H9 (cell line): ENCODE data around the gene TP73. TPM values are rescaled to one million over a fixed set of nuclear protein-coding genes. Genes with fewer than 3 reads are reported as not detected.

Source experiments
- DNase-seq: peaks from one replicate; pipeline ENCODE4 v3.0.0-alpha.2; 2017
- H2AFZ ChIP-seq: one replicate; pipeline ENCODE4 v1.6.1; 2013; ENCODE audit warnings: mild to moderate bottlenecking, low read length, control low read depth, moderate library complexity
- H2AK5ac ChIP-seq: 2 replicates; pipeline ENCODE4 v1.6.1; 2013; ENCODE audit warnings: low read length, control low read depth, mixed read lengths; ENCODE audit not compliant: insufficient read length
- H2BK120ac ChIP-seq: one replicate; pipeline ENCODE4 v1.6.1; 2013; ENCODE audit warnings: low read depth, mild to moderate bottlenecking, low read length, control low read depth, inconsistent platforms; ENCODE audit not compliant: poor library complexity, severe bottlenecking
- H2BK12ac ChIP-seq: 2 replicates; pipeline ENCODE4 v1.6.1; 2013; ENCODE audit warnings: low read length, control low read depth, mixed read lengths, low read depth; ENCODE audit not compliant: insufficient read length
- H2BK15ac ChIP-seq: 2 replicates; pipeline ENCODE4 v1.6.1; 2013; ENCODE audit warnings: low read depth, low read length, control low read depth
- H2BK20ac ChIP-seq: one replicate; pipeline ENCODE4 v1.6.1; 2013; ENCODE audit warnings: low read depth, mild to moderate bottlenecking, low read length, control low read depth, inconsistent platforms; ENCODE audit not compliant: poor library complexity, severe bottlenecking
- H2BK5ac ChIP-seq: 2 replicates; pipeline ENCODE4 v1.6.1; 2013; ENCODE audit warnings: low read length, control low read depth, mixed read lengths; ENCODE audit not compliant: insufficient read length
- H3K14ac ChIP-seq: 2 replicates; pipeline ENCODE4 v1.6.1; 2013; ENCODE audit warnings: low read length, control low read depth; ENCODE audit not compliant: insufficient read depth
- H3K18ac ChIP-seq: 2 replicates; pipeline ENCODE4 v1.6.1; 2013; ENCODE audit warnings: low read depth, mild to moderate bottlenecking, mixed read lengths, low read length, control low read depth; ENCODE audit not compliant: insufficient read length
- H3K23ac ChIP-seq: 2 replicates; pipeline ENCODE4 v1.6.1; 2013; ENCODE audit warnings: low read length, control low read depth, mixed read lengths, low read depth; ENCODE audit not compliant: insufficient read length
- H3K23me2 ChIP-seq: 2 replicates; pipeline ENCODE4 v1.6.1; 2013; ENCODE audit warnings: low read depth, mild to moderate bottlenecking, mixed read lengths, low read length, control low read depth; ENCODE audit not compliant: insufficient read length, poor library complexity, severe bottlenecking
- H3K27ac ChIP-seq: 2 replicates; pipeline ENCODE4 v1.5.1; 2013; ENCODE audit warnings: low read length, control low read depth, mixed read lengths, low read depth; ENCODE audit not compliant: insufficient read length
- H3K27me3 ChIP-seq: 2 replicates; pipeline ENCODE4 v1.6.1; 2013; ENCODE audit warnings: low read length, control low read depth, inconsistent platforms; ENCODE audit not compliant: insufficient read depth
- H3K4ac ChIP-seq: 2 replicates; pipeline ENCODE4 v1.6.1; 2013; ENCODE audit warnings: low read depth, mild to moderate bottlenecking, control low read depth, inconsistent platforms, low read length, moderate library complexity
- H3K4me1 ChIP-seq: 2 replicates; pipeline ENCODE4 v1.6.1; 2013; ENCODE audit warnings: low read length, control low read depth, inconsistent platforms; ENCODE audit not compliant: insufficient read depth
- H3K4me2 ChIP-seq: 2 replicates; pipeline ENCODE4 v1.6.1; 2013; ENCODE audit warnings: low read length, control low read depth, mixed read lengths; ENCODE audit not compliant: insufficient read length, insufficient read depth
- H3K56ac ChIP-seq: 2 replicates; pipeline ENCODE4 v1.6.1; 2013; ENCODE audit warnings: low read depth, mild to moderate bottlenecking, mixed read lengths, low read length, control low read depth; ENCODE audit not compliant: insufficient read length
- H3K79me1 ChIP-seq: 2 replicates; pipeline ENCODE4 v1.6.1; 2013; ENCODE audit warnings: low read depth, mild to moderate bottlenecking, moderate library complexity, low read length, control low read depth, inconsistent platforms; ENCODE audit not compliant: insufficient read depth, poor library complexity, severe bottlenecking
- H3K79me2 ChIP-seq: 2 replicates; pipeline ENCODE4 v1.6.1; 2013; ENCODE audit warnings: low read length, control low read depth, inconsistent platforms; ENCODE audit not compliant: insufficient read depth
- H3K9ac ChIP-seq: 2 replicates; pipeline ENCODE4 v1.6.1; 2013; ENCODE audit warnings: low read length, control low read depth, mixed read lengths; ENCODE audit not compliant: insufficient read length; ENCODE audit errors: extremely low read depth
- H3K9me3 ChIP-seq: one replicate; pipeline ENCODE4 v1.6.1; 2013; ENCODE audit warnings: low read depth, low read length, inconsistent platforms; ENCODE audit not compliant: control insufficient read depth
- H3T11ph ChIP-seq: one replicate; pipeline ENCODE4 v1.6.1; 2013; ENCODE audit warnings: mild to moderate bottlenecking, low read length, control low read depth, inconsistent platforms
- H4K20me1 ChIP-seq: one replicate; pipeline ENCODE4 v1.6.1; 2013; ENCODE audit not compliant: control insufficient read depth, insufficient read length, insufficient read depth
- H4K5ac ChIP-seq: 2 replicates; pipeline ENCODE4 v1.6.1; 2013; ENCODE audit warnings: low read depth, mild to moderate bottlenecking, mixed read lengths, low read length, control low read depth; ENCODE audit not compliant: insufficient read length
- H4K8ac ChIP-seq: replicated peaks from 2 replicates; pipeline ENCODE4 v1.6.1; 2013; ENCODE audit warnings: low read length, control low read depth, mixed read lengths, low read depth; ENCODE audit not compliant: insufficient read length
- H4K91ac ChIP-seq: 2 replicates; pipeline ENCODE4 v1.6.1; 2013; ENCODE audit warnings: low read depth, mild to moderate bottlenecking, moderate library complexity, mixed read lengths, low read length, control low read depth; ENCODE audit not compliant: insufficient read length
- H3K27ac Mint-ChIP-seq, 3 experiments: 2 replicates in 2 of 3; 3 replicates in 1 of 3; pipeline ENCODE4 v1.8.0; 2020 to 2021; ENCODE audit warnings: mixed read lengths in 3 of 3, mild to moderate bottlenecking in 1 of 3, moderate library complexity in 1 of 3
- H3K27me3 Mint-ChIP-seq: 2 replicates; pipeline ENCODE4 v1.8.0; 2021; ENCODE audit warnings: low read depth, mild to moderate bottlenecking, moderate library complexity, mixed read lengths
- H3K36me3 Mint-ChIP-seq, 3 experiments: 2 replicates in 2 of 3; 3 replicates in 1 of 3; pipeline ENCODE4 v1.8.0; 2020 to 2021; ENCODE audit warnings: low read depth in 3 of 3, mixed read lengths in 3 of 3; ENCODE audit not compliant: insufficient read depth in 1 of 3
- H3K4me1 Mint-ChIP-seq, 2 experiments: 2 replicates each; pipeline ENCODE4 v1.8.0; 2020; ENCODE audit warnings: mixed read lengths in 2 of 2
- H3K4me3 Mint-ChIP-seq, 2 experiments: 2 replicates in 1 of 2; 3 replicates in 1 of 2; pipeline ENCODE4 v1.8.0; 2020 to 2021; ENCODE audit warnings: mild to moderate bottlenecking in 2 of 2, mixed read lengths in 2 of 2, moderate library complexity in 1 of 2
- H3K9me3 Mint-ChIP-seq, 2 experiments: 2 replicates in 1 of 2; 3 replicates in 1 of 2; pipeline ENCODE4 v1.8.0; 2020; ENCODE audit warnings: mild to moderate bottlenecking in 2 of 2, mixed read lengths in 2 of 2, moderate library complexity in 1 of 2
- WGBS: extraction: QIAGEN DNeasy Blood & Tissue Kit; methylation state at CpG from one replicate; pipeline ENCODE4 v1.1.7; 2013; ENCODE audit warnings: missing lambda C conversion rate, low lambda C conversion rate, mixed read lengths; ENCODE audit not compliant: insufficient read length; ENCODE audit errors: extremely low coverage; 5-methylcytosine and 5-hydroxymethylcytosine counted together
- total RNA-seq: library from RNA; stranded (reverse); gene quantifications from 2 replicates; pipeline ENCODE4 v1.2.1, GENCODE V29; 2021
- TF ChIP-seq, protein P1 (sequence below): fragments of 200-600 bp; sonication (generic); conservative IDR thresholded peaks from 3 replicates; pipeline ENCODE4 v1.8.0; 2021; ENCODE audit warnings: antibody characterized with exemption, mild to moderate bottlenecking

TP73 gene
- total RNA-seq, 1 experiment from 2014 or later: 4.7 TPM

DNA sequence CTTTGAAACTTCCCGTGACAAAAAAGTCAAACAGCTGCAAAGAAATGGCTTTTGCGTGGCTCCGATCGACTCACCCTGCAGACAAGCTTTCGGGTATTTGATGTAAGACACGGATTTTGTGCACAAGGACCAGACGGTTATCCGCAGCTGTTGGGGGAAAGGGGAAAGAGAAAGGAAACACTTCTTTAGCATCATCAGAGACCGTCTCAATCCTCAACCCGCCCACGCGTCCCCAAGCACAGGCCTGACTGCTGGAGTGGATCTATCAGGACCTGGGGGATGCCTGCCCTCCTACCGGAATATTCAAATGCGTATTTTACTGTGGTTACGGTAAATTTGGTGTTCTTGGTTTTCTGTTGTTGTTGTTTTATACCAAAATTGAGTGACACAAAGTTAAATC, 13.6 kb upstream of the TP73 start:
- Histone ChIP-seq H3K4ac (no peak overlapping the region), H3K9me3 (no peaks in the 10 kb centered on the region), H2BK120ac (no peak overlapping the region), H3K4me2 (no peak overlapping the region), H2BK12ac (no peak overlapping the region), H2BK5ac (no peak overlapping the region), H3K18ac (no peak overlapping the region), H3K4me1 (no peaks in the 10 kb centered on the region), H3K79me2 (no peaks in the 10 kb centered on the region), H2AFZ (no peak overlapping the region), H3K56ac (no peak overlapping the region), H3T11ph (no peak overlapping the region), H3K14ac (no peak overlapping the region), H3K27me3 (no peaks in the 10 kb centered on the region), H3K9ac (no peak overlapping the region), H2BK15ac (no peak overlapping the region), H3K23ac (no peak overlapping the region), H4K5ac (no peak overlapping the region), H3K27ac (no peak overlapping the region), H3K79me1 (no peaks in the 10 kb centered on the region), H2BK20ac (no peak overlapping the region), H4K91ac (no peak overlapping the region), H4K20me1 (no peaks in the 10 kb centered on the region), H3K23me2 (no peaks in the 10 kb centered on the region), H2AK5ac (no peak overlapping the region), H4K8ac (no peak overlapping the region)
- Mint-ChIP-seq H3K9me3 (no peaks in the 10 kb centered on the region), H3K27ac (peak overlapping the region in 1 of 3 experiments; percentile 40; a peak in 1 of 7 replicates), H3K4me1 (no peaks in the 10 kb centered on the region), H3K36me3 (peaks cover 6 to 57% (median 42%) of the 10 kb centered on the region in 3 experiments; a peak in 6 of 7 replicates), H3K27me3 (no peaks in the 10 kb centered on the region), H3K4me3 (no peak overlapping the region)
- no peak for DNase-seq
- no CpG with 5 or more reads among the region's 15 CpGs for WGBS
- TF ChIP-seq, protein P1, sequence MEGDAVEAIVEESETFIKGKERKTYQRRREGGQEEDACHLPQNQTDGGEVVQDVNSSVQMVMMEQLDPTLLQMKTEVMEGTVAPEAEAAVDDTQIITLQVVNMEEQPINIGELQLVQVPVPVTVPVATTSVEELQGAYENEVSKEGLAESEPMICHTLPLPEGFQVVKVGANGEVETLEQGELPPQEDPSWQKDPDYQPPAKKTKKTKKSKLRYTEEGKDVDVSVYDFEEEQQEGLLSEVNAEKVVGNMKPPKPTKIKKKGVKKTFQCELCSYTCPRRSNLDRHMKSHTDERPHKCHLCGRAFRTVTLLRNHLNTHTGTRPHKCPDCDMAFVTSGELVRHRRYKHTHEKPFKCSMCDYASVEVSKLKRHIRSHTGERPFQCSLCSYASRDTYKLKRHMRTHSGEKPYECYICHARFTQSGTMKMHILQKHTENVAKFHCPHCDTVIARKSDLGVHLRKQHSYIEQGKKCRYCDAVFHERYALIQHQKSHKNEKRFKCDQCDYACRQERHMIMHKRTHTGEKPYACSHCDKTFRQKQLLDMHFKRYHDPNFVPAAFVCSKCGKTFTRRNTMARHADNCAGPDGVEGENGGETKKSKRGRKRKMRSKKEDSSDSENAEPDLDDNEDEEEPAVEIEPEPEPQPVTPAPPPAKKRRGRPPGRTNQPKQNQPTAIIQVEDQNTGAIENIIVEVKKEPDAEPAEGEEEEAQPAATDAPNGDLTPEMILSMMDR: no peak
